Adrenal gland (tissue), 5 donors: ENCODE measurements around the gene NFKBIB.
"Not testable (repeated sequence)": the region's sequence is repeated elsewhere in the genome, so short reads cannot be mapped to it uniquely, and the experiment has no call there.

Source experiments
- POLR2A ChIP-seq, 2 donors: fragments of 450-650 bp; IDR thresholded peaks; one replicate each; pipeline ENCODE4 v1.6.1; 2017; ENCODE audit warnings: antibody characterized with exemption in 2 of 2, mild to moderate bottlenecking in 2 of 2, moderate library complexity in 1 of 2
- TF ChIP-seq, protein P1 (sequence below), 6 experiments: fragments of 450-650 bp in 4 of 6; fragments of 200-600 bp in 2 of 6; sonication (generic) in 1 of 6; IDR thresholded peaks; 1 replicate in 5 of 6; 2 replicates in 1 of 6; pipeline versions ENCODE4 v1.5.1 to v1.8.0; 2016 to 2021; ENCODE audit warnings: antibody characterized with exemption in 6 of 6, mild to moderate bottlenecking in 2 of 6, moderate library complexity in 1 of 6
- donor health status: DM: no; HTN: no; CAD: no.

DNA sequence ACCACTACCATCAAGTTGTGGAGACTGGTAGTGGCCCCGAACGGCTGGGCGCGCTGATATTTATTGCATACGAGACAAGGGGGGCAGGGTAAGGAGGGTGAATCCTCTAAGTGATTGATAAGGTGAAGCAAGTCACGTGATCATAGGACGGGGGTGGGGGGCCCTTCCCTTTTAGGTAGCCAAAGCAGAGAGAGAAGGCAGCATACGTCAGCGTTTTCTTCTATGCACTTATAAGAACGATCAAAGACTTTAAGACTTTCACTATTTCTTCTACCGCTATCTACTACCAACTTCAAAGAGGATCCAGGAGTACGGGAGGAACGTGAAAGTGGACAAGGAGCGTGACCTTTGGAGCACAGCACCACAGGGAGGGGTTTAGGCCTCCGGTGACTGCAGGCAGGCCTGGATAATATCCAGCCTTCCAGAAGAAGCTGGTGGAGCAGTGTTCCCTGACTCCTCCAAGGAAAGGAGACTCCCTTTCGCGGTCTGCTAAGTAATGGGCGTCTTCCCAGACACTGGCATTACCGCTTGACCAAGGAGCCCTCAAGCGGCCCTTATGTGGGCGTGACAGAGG is 40.1 kb upstream of the NFKBIB start:
- not testable (repeated sequence) for TF ChIP-seq POLR2A (IDR thresholded peaks at IDR 0.05)
- TF ChIP-seq, protein P1, sequence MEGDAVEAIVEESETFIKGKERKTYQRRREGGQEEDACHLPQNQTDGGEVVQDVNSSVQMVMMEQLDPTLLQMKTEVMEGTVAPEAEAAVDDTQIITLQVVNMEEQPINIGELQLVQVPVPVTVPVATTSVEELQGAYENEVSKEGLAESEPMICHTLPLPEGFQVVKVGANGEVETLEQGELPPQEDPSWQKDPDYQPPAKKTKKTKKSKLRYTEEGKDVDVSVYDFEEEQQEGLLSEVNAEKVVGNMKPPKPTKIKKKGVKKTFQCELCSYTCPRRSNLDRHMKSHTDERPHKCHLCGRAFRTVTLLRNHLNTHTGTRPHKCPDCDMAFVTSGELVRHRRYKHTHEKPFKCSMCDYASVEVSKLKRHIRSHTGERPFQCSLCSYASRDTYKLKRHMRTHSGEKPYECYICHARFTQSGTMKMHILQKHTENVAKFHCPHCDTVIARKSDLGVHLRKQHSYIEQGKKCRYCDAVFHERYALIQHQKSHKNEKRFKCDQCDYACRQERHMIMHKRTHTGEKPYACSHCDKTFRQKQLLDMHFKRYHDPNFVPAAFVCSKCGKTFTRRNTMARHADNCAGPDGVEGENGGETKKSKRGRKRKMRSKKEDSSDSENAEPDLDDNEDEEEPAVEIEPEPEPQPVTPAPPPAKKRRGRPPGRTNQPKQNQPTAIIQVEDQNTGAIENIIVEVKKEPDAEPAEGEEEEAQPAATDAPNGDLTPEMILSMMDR (IDR thresholded peaks at IDR 0.05): not testable (repeated sequence)
